HG02885 (cell line): Measurements from ENCODE around the gene C19orf73.
"Not testable (repeated sequence)": the region's sequence is repeated elsewhere in the genome, so short reads cannot be mapped to it uniquely, and the experiment has no call there.

Source experiments
- ATAC-seq: cut with Tn5 transposase; IDR thresholded peaks from one replicate; pipeline ENCODE4 v1.9.1; 2021; ENCODE audit warnings: mild to moderate bottlenecking; ENCODE audit not compliant: unreplicated experiment, poor library complexity

C19orf73 gene

GRCh38 chr19:49149652-49150105 is 30.7 kb upstream of the C19orf73 start:
- no peak for ATAC-seq

GRCh38 chr19:49148784-49149651 is 30.1 kb upstream of the C19orf73 start:
- ATAC-seq: no peak

GRCh38 chr19:49148044-49148682 is 29.2 kb upstream of the C19orf73 start:
- no peak for ATAC-seq

- not testable (repeated sequence) for ATAC-seq
These were observed 27.4 kb upstream of the C19orf73 start for GRCh38 chr19:49146408-49146770.

GRCh38 chr19:49145573-49146407 is 26.8 kb upstream of the C19orf73 start:
- ATAC-seq: no peak

GRCh38 chr19:49142866-49143335 is 24.0 kb upstream of the C19orf73 start:
- ATAC-seq: peak; percentile 62

GRCh38 chr19:49141352-49141751 is 22.4 kb upstream of the C19orf73 start:
- ATAC-seq: no peak

GRCh38 chr19:49140951-49141350 is 22.0 kb upstream of the C19orf73 start:
- ATAC-seq: no peak

- no peak for ATAC-seq
These were observed 17.8 kb upstream of the C19orf73 start for GRCh38 chr19:49136771-49137171.

GRCh38 chr19:49135686-49136085 is 16.7 kb upstream of the C19orf73 start:
- ATAC-seq: no peak

- ATAC-seq: no peak
These were observed 14.9 kb upstream of the C19orf73 start for GRCh38 chr19:49133621-49134454.

GRCh38 chr19:49132974-49133609 is 14.1 kb upstream of the C19orf73 start:
- ATAC-seq: no peak

- ATAC-seq: no peak
These were observed 11.4 kb upstream of the C19orf73 start for GRCh38 chr19:49130325-49130724.

- ATAC-seq: no peak
These were observed 10.3 kb upstream of the C19orf73 start for GRCh38 chr19:49129238-49129583.

GRCh38 chr19:49128545-49129237 is 9.7 kb upstream of the C19orf73 start:
- ATAC-seq: no peak

GRCh38 chr19:49127674-49128544 is 9.0 kb upstream of the C19orf73 start:
- ATAC-seq: peak; percentile 93

GRCh38 chr19:49127225-49127624 is 8.3 kb upstream of the C19orf73 start:
- not testable (repeated sequence) for ATAC-seq

GRCh38 chr19:49126575-49126974 is 7.6 kb upstream of the C19orf73 start:
- no peak for ATAC-seq
